Measurements from ENCODE around the gene NDP. TPM values are rescaled to one million over a fixed set of nuclear protein-coding genes. Genes with fewer than 3 reads are reported as not detected.

NDP gene
- not detected for total RNA-seq

GRCh38 chrX:43973249-43974099 is at the start of gene NDP:
Gene NDP (minus strand): TSS chrX:43973390. CDS start chrX:43958645, 14,745 bp downstream.
- Histone ChIP-seq H3K9me3 (no peaks in the 10 kb centered on the region), H3K4me3 (peak within 1 kb of the TSS in 2 of 4 donors; percentile 18 to 23), H3K27ac (no peak within 1 kb of the TSS), H3K36me3 (no peaks in the 10 kb centered on the region), H3K4me1 (peaks cover 0 to 6% (median 2%) of the 10 kb centered on the region in 4 donors), H3K27me3 (peaks cover 0 to 6% (median 0%) of the 10 kb centered on the region in 4 donors)
- WGBS, 2 donors: 11 to 30% methylated on average over 28 of the region's 28 CpGs
- DNase-seq (peak in 1 of 2 donors; percentile 20), ATAC-seq (ENCODE audit: low FRiP score in 2 of 2) (no peak)
- TF ChIP-seq POLR2A (IDR thresholded peaks at IDR 0.05) (no peak), EP300 (IDR thresholded peaks at IDR 0.05) (no peak), POLR2AphosphoS5 (IDR thresholded peaks at IDR 0.05) (no peak), CTCF (IDR thresholded peaks at IDR 0.05) (no peak)

- H3K27ac ChIP-seq: no peak overlapping the region
- no peak for ATAC-seq (ENCODE audit: low FRiP score in 2 of 2)
- H3K27me3 ChIP-seq: no peaks in the 10 kb centered on the region
- no peaks in the 10 kb centered on the region for H3K9me3 ChIP-seq
- WGBS, 2 donors: 76 to 100% methylated on average over 1 to 2 of the region's 2 CpGs
- TF ChIP-seq EP300 (IDR thresholded peaks at IDR 0.05): no peak
- no peak for TF ChIP-seq POLR2AphosphoS5 (IDR thresholded peaks at IDR 0.05)
- no peak for TF ChIP-seq CTCF (IDR thresholded peaks at IDR 0.05)
- no peak for TF ChIP-seq POLR2A (IDR thresholded peaks at IDR 0.05)
- H3K36me3 ChIP-seq: no peaks in the 10 kb centered on the region
- no peak for DNase-seq
- H3K4me3 ChIP-seq: no peak overlapping the region
- H3K4me1 ChIP-seq: no peaks in the 10 kb centered on the region
Measured at GRCh38 chrX:44022964-44023363, 49.8 kb upstream of the NDP start.

- ATAC-seq (ENCODE audit: low FRiP score in 2 of 2) (no peak), DNase-seq (no peak)
- WGBS, 2 donors: 82 to 87% methylated on average over 2 of the region's 2 CpGs
- Histone ChIP-seq H3K27ac (no peak overlapping the region), H3K36me3 (no peaks in the 10 kb centered on the region), H3K4me3 (no peak overlapping the region), H3K9me3 (no peaks in the 10 kb centered on the region), H3K4me1 (no peaks in the 10 kb centered on the region), H3K27me3 (no peaks in the 10 kb centered on the region)
- TF ChIP-seq EP300 (IDR thresholded peaks at IDR 0.05): no peak
Measured at GRCh38 chrX:44020693-44021092, 47.5 kb upstream of the NDP start.

GRCh38 chrX:44019911-44020310 is 46.7 kb upstream of the NDP start:
- TF ChIP-seq CTCF (IDR thresholded peaks at IDR 0.05) (no peak), EP300 (IDR thresholded peaks at IDR 0.05) (no peak)
- WGBS, 2 donors: 85% methylated on average over 3 of the region's 3 CpGs
- ATAC-seq (ENCODE audit: low FRiP score in 2 of 2): no peak

GRCh38 chrX:44017676-44018075 is 44.5 kb upstream of the NDP start:
- ATAC-seq (ENCODE audit: low FRiP score in 2 of 2) (no peak), DNase-seq (no peak)
- H3K27ac ChIP-seq: no peak overlapping the region
- 61 to 73% methylated on average over 3 of the region's 3 CpGs for WGBS, 2 donors
- no peaks in the 10 kb centered on the region for H3K9me3 ChIP-seq
- no peaks in the 10 kb centered on the region for H3K4me1 ChIP-seq
- no peaks in the 10 kb centered on the region for H3K27me3 ChIP-seq
- no peak overlapping the region for H3K4me3 ChIP-seq
- TF ChIP-seq POLR2A (IDR thresholded peaks at IDR 0.05): no peak
- TF ChIP-seq CTCF (IDR thresholded peaks at IDR 0.05): no peak
- TF ChIP-seq EP300 (IDR thresholded peaks at IDR 0.05): no peak
- no peaks in the 10 kb centered on the region for H3K36me3 ChIP-seq

More at GRCh38 chrX:44019911-44020310, 46.7 kb upstream of the NDP start:
- Histone ChIP-seq H3K4me1 (no peaks in the 10 kb centered on the region), H3K9me3 (no peaks in the 10 kb centered on the region), H3K4me3 (no peak overlapping the region), H3K27me3 (no peaks in the 10 kb centered on the region), H3K36me3 (no peaks in the 10 kb centered on the region), H3K27ac (no peak overlapping the region)
- no peak for DNase-seq
